ENCODE data around the gene TPRG1L.
A peak's percentile ranks its signal among the peaks of the same experiment; 100 is the strongest.

Gene TPRG1L

DNA sequence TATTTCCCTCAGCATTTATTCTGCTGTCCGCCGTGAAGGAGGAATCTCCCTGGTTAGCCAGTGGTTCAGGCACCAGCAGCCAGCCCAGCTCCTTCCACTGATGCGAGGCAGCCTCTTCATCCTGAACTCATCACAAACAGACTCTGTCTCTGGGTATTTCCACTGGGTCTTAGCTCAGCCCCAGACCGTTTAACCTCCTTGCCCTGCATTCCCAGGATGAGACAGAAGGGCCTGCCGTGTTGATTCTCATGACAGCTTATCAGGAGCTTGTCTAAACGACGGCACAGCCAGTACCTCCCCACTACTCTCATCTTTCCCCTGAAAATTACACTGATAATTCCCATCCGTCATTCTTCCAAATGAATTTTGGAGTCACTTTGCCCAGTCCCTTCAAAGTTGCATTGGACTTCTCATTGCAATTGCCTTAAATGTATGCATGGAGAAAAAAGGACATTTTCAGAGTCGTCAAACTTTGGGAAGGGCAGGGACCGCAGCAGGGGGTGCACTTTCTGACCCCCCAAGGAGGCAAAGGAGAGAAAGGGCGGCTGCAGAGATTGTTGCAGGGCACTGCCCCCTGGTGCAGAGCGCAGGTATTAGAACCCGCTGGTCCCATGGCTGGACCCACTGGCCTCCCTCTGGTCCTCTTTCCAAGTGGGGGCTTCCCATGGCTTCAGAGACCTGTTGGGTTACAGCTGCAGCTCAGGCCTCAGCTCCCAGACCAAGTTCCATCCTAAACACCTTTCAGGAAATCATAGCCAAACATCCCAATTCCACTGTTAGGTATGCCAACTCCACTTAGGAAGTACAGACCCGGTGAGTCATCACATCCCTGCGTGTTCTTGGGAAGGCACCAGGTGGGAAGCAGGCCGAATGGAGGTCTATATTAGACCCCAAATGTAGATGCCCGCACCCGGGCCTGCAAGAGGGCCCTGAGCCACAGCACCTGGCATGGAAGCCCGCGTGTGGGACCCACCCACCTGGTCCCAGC is 9.8 kb upstream of the TPRG1L start:
- peaks cover 0 to 3% (median 0%) of the 10 kb centered on the region in 5 experiments for H3K27me3 ChIP-seq (replicated peaks in 2 of 5; ENCODE audit: control insufficient read depth in 4 of 5, insufficient read depth in 5 of 5, low read length in 4 of 5)
- no peaks in the 10 kb centered on the region for H3K9me3 ChIP-seq (ENCODE audit: control extremely low read depth in 1 of 5, control insufficient read depth in 4 of 5, insufficient read depth in 2 of 5, low read depth in 1 of 5, low read length in 4 of 5)
- H3K36me3 ChIP-seq (ENCODE audit: control insufficient read depth in 4 of 4, insufficient read depth in 4 of 4, low read length in 3 of 4), result no peaks in the 10 kb centered on the region
- 62% methylated on average over 19 of the region's 20 CpGs for WGBS (ENCODE audit: insufficient coverage)
- CTCF ChIA-PET, result interaction anchor here (0.8 to 2.3 kb wide), 14 partner anchors 9 to 126 kb away, joined by 3 to 11 read pairs (median 4); no protein-coding TSS in a partner anchor
- H3K27ac ChIP-seq (ENCODE audit: insufficient read depth in 1 of 2, low read depth in 1 of 2, low read length in 2 of 2, poor library complexity in 1 of 2, severe bottlenecking in 2 of 2), result no peak overlapping the region
- H3K4me1 ChIP-seq (ENCODE audit: control extremely low read depth in 1 of 4, control insufficient read depth in 4 of 4, insufficient read depth in 4 of 4, low read length in 3 of 4), result peaks cover 0 to 38% (median 32%) of the 10 kb centered on the region in 4 experiments
- POLR2A ChIA-PET, result no interaction called here
- H3K4me3 ChIP-seq (ENCODE audit: control insufficient read depth in 1 of 7, extremely low read depth in 1 of 7, insufficient read depth in 4 of 7, low read depth in 2 of 7, low read length in 6 of 7), result no peak overlapping the region
- peak in 1 of 3 donors; percentile 45 for DNase-seq

DNA sequence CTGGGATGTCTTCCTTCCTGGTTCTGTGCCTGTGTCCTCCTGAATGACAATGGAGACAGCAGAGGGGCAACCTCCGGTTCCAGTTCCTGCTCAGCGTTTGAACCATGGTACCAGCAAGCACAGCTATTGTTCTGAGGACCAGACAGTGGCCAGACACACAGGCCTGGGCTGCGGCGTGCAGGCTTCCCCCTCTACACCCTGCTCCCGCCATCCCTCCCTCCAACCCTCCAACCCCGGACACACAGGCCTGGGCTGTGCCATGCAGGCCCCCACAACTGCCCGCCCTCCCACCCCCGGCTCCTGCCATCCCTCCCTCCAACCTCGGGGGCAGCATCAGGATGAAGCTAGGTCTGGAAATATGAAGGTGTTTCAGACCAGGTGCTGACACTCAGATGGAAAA is 8.0 kb upstream of the TPRG1L start:
- ChIA-PET POLR2A (no interaction called here), CTCF (interaction anchor here (1.0 to 2.0 kb wide), 3 partner anchors 58 to 126 kb away, joined by 5 read pairs; no protein-coding TSS in a partner anchor)
- Histone ChIP-seq H3K9me3 (ENCODE audit: control extremely low read depth in 1 of 5, control insufficient read depth in 4 of 5, insufficient read depth in 2 of 5, low read depth in 1 of 5, low read length in 4 of 5) (no peaks in the 10 kb centered on the region), H3K4me3 (ENCODE audit: control insufficient read depth in 1 of 7, extremely low read depth in 1 of 7, insufficient read depth in 4 of 7, low read depth in 2 of 7, low read length in 6 of 7) (no peak overlapping the region), H3K27ac (ENCODE audit: insufficient read depth in 1 of 2, low read depth in 1 of 2, low read length in 2 of 2, poor library complexity in 1 of 2, severe bottlenecking in 2 of 2) (no peak overlapping the region), H3K4me1 (ENCODE audit: control extremely low read depth in 1 of 4, control insufficient read depth in 4 of 4, insufficient read depth in 4 of 4, low read length in 3 of 4) (peaks cover 0 to 26% (median 20%) of the 10 kb centered on the region in 4 experiments), H3K36me3 (ENCODE audit: control insufficient read depth in 4 of 4, insufficient read depth in 4 of 4, low read length in 3 of 4) (no peaks in the 10 kb centered on the region), H3K27me3 (replicated peaks in 2 of 5; ENCODE audit: control insufficient read depth in 4 of 5, insufficient read depth in 5 of 5, low read length in 4 of 5) (peaks cover 0 to 2% (median 0%) of the 10 kb centered on the region in 5 experiments)
- no peak for DNase-seq
- WGBS (ENCODE audit: insufficient coverage), result 93% methylated on average over 3 of the region's 9 CpGs

DNA sequence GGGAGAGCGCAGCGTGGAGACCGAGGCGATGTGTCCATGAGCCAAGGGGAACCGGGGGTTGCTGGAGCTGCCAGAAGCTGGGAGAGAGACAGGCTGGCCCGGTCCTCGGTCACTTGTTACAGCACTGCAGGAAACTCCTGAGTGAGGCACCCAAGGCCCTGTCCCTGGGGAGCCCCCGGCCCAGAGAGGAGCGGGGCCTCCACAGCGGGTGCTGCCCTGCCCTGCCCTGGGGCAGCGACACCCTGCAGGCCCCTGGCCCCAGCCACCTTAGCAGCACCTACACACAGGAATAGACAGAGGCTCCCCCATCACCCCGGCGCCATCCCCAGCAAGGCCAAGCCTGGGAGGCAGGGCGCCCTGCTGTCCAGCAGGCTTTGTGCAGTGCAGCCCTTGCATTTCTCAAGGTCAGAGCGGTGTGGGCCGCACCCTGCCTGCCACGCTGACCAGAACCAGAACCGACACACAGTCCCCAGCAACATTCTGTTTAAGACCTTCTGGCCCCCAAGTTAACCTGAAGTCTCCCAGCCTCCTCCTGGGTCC is 6.9 kb upstream of the TPRG1L start:
- ChIA-PET POLR2A (no interaction called here), CTCF (interaction anchor here (1.0 to 1.4 kb wide), 2 partner anchors 7 to 62 kb away, joined by 5 to 6 read pairs; partner anchors contain the start of gene MEGF6)
- no peaks in the 10 kb centered on the region for H3K36me3 ChIP-seq (ENCODE audit: control insufficient read depth in 4 of 4, insufficient read depth in 4 of 4, low read length in 3 of 4)
- H3K27me3 ChIP-seq (replicated peaks in 2 of 5; ENCODE audit: control insufficient read depth in 4 of 5, insufficient read depth in 5 of 5, low read length in 4 of 5), result no peaks in the 10 kb centered on the region
- no peak for DNase-seq
- no peaks in the 10 kb centered on the region for H3K9me3 ChIP-seq (ENCODE audit: control extremely low read depth in 1 of 5, control insufficient read depth in 4 of 5, insufficient read depth in 2 of 5, low read depth in 1 of 5, low read length in 4 of 5)
- no peak overlapping the region for H3K27ac ChIP-seq (ENCODE audit: insufficient read depth in 1 of 2, low read depth in 1 of 2, low read length in 2 of 2, poor library complexity in 1 of 2, severe bottlenecking in 2 of 2)
- no peak overlapping the region for H3K4me3 ChIP-seq (ENCODE audit: control insufficient read depth in 1 of 7, extremely low read depth in 1 of 7, insufficient read depth in 4 of 7, low read depth in 2 of 7, low read length in 6 of 7)
- H3K4me1 ChIP-seq (ENCODE audit: control extremely low read depth in 1 of 4, control insufficient read depth in 4 of 4, insufficient read depth in 4 of 4, low read length in 3 of 4), result peaks cover 0 to 23% (median 16%) of the 10 kb centered on the region in 4 experiments
- WGBS (ENCODE audit: insufficient coverage), result 97% methylated on average over 15 of the region's 18 CpGs

DNA sequence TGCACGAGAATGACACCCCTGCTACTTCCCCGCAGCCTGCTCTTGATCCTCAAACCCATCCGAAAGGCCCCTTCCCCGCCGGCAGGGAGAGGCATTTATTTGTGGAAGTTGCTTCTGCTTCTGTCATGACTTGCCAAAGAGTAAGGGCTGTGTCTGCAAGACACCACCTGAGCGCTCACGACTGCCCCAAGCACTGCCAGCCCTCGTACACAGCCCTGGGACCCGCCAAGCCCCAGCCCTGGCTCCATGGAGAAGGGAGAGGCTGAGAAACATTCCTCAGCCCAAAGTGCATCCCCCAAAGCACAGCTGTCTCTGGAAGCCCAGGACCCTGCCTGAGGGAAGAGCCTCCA is 6.3 kb upstream of the TPRG1L start:
- H3K4me1 ChIP-seq (ENCODE audit: control extremely low read depth in 1 of 4, control insufficient read depth in 4 of 4, insufficient read depth in 4 of 4, low read length in 3 of 4), result peaks cover 0 to 26% (median 20%) of the 10 kb centered on the region in 4 experiments
- no peak overlapping the region for H3K4me3 ChIP-seq (ENCODE audit: control insufficient read depth in 1 of 7, extremely low read depth in 1 of 7, insufficient read depth in 4 of 7, low read depth in 2 of 7, low read length in 6 of 7)
- 23% methylated on average over 8 of the region's 9 CpGs for WGBS (ENCODE audit: insufficient coverage)
- DNase-seq, result peak in 2 of 3 donors; percentile 54 to 68
- no peaks in the 10 kb centered on the region for H3K9me3 ChIP-seq (ENCODE audit: control extremely low read depth in 1 of 5, control insufficient read depth in 4 of 5, insufficient read depth in 2 of 5, low read depth in 1 of 5, low read length in 4 of 5)
- POLR2A ChIA-PET, result interaction anchor here (0.7 kb wide), 1 partner anchor 275 kb away, joined by 3 read pairs; no protein-coding TSS in a partner anchor
- CTCF ChIA-PET, result interaction anchor here (0.9 to 6.4 kb wide), 8 partner anchors 8 to 165 kb away, joined by 3 to 63 read pairs (median 7); partner anchors contain the start of gene MEGF6
- no peaks in the 10 kb centered on the region for H3K27me3 ChIP-seq (replicated peaks in 2 of 5; ENCODE audit: control insufficient read depth in 4 of 5, insufficient read depth in 5 of 5, low read length in 4 of 5)
- H3K36me3 ChIP-seq (ENCODE audit: control insufficient read depth in 4 of 4, insufficient read depth in 4 of 4, low read length in 3 of 4), result no peaks in the 10 kb centered on the region
- no peak overlapping the region for H3K27ac ChIP-seq (ENCODE audit: insufficient read depth in 1 of 2, low read depth in 1 of 2, low read length in 2 of 2, poor library complexity in 1 of 2, severe bottlenecking in 2 of 2)

DNA sequence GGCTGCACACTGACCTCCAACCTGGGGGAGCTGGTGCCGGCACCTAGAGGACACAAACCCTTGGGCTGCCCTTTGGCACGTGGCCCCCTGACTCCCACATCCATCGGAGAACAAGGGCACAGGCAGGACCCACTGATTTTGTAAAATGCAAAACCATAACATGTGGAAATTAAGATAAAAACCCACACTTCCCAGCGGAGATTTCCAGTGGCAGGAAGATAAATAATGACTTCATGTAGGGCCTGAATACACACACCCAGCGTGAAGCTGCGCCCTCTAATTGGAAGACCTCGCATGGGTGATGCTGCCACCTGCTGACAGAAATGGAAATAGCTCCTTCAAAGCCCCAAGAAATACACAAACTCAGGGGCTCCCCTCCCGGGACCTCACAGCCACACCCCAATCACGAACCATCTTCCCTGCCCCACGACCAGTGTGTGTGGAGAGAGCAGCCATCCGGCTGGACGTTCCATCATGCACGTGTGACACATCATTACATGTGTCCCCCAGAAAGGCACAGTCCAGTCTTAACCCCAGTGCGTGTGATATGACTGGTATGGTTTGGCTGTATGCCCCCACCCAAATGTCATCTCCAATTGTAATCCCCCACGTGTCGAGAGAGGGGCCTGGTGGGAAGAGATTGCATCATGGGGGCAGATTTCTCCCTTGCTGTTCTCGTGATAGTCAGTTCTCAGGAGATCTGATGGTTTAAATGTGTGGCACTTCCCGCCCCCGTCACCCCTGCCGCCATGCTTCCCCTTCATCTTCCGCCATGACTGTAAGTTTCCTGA is 5.7 kb upstream of the TPRG1L start:
- POLR2A ChIA-PET, result interaction anchor here (0.6 to 1.3 kb wide), 3 partner anchors 32 to 276 kb away, joined by 3 to 5 read pairs (median 3); no protein-coding TSS in a partner anchor
- 0% methylated on average over 9 of the region's 21 CpGs for WGBS (ENCODE audit: insufficient coverage)
- H3K9me3 ChIP-seq (ENCODE audit: control extremely low read depth in 1 of 5, control insufficient read depth in 4 of 5, insufficient read depth in 2 of 5, low read depth in 1 of 5, low read length in 4 of 5), result no peaks in the 10 kb centered on the region
- no peaks in the 10 kb centered on the region for H3K36me3 ChIP-seq (ENCODE audit: control insufficient read depth in 4 of 4, insufficient read depth in 4 of 4, low read length in 3 of 4)
- CTCF ChIA-PET, result interaction anchor here (0.6 to 6.4 kb wide), 10 partner anchors 9 to 1797 kb away, joined by 3 to 63 read pairs (median 7); partner anchors contain the start of gene MEGF6
- no peaks in the 10 kb centered on the region for H3K27me3 ChIP-seq (replicated peaks in 2 of 5; ENCODE audit: control insufficient read depth in 4 of 5, insufficient read depth in 5 of 5, low read length in 4 of 5)
- DNase-seq, result peak; percentile 90 to 95 (median 94)
- H3K4me3 ChIP-seq (ENCODE audit: control insufficient read depth in 1 of 7, extremely low read depth in 1 of 7, insufficient read depth in 4 of 7, low read depth in 2 of 7, low read length in 6 of 7), result peak overlapping the region in 3 of 7 experiments; percentile 22 to 54 (median 35)
- peaks cover 0 to 32% (median 25%) of the 10 kb centered on the region in 4 experiments for H3K4me1 ChIP-seq (ENCODE audit: control extremely low read depth in 1 of 4, control insufficient read depth in 4 of 4, insufficient read depth in 4 of 4, low read length in 3 of 4)
- no peak overlapping the region for H3K27ac ChIP-seq (ENCODE audit: insufficient read depth in 1 of 2, low read depth in 1 of 2, low read length in 2 of 2, poor library complexity in 1 of 2, severe bottlenecking in 2 of 2)

DNA sequence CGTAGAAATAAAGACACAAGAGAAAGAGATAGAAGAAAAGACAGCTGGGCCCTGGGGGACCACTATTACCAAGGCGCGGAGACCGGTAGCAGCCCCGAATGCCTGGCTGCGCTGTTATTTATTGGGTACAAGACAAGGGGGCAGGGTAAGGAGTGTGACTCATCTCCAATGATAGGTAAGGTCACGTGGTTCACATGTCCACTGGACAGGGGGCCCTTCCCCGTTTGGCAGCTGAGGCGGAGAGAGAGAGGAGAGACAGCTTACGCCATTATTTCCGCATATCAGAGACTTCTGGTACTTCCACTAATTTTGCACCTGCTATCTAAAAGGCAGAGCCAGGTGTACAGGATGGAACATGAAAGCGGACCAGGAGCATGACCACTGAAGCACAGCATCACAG is 4.1 kb upstream of the TPRG1L start:
- H3K27me3 ChIP-seq (replicated peaks in 2 of 5; ENCODE audit: control insufficient read depth in 4 of 5, insufficient read depth in 5 of 5, low read length in 4 of 5), result no peaks in the 10 kb centered on the region
- peaks cover 0 to 38% (median 32%) of the 10 kb centered on the region in 4 experiments for H3K4me1 ChIP-seq (ENCODE audit: control extremely low read depth in 1 of 4, control insufficient read depth in 4 of 4, insufficient read depth in 4 of 4, low read length in 3 of 4)
- H3K27ac ChIP-seq (ENCODE audit: insufficient read depth in 1 of 2, low read depth in 1 of 2, low read length in 2 of 2, poor library complexity in 1 of 2, severe bottlenecking in 2 of 2), result no peak overlapping the region
- no peaks in the 10 kb centered on the region for H3K36me3 ChIP-seq (ENCODE audit: control insufficient read depth in 4 of 4, insufficient read depth in 4 of 4, low read length in 3 of 4)
- no peak for DNase-seq
- H3K9me3 ChIP-seq (ENCODE audit: control extremely low read depth in 1 of 5, control insufficient read depth in 4 of 5, insufficient read depth in 2 of 5, low read depth in 1 of 5, low read length in 4 of 5), result no peaks in the 10 kb centered on the region
- CTCF ChIA-PET, result interaction anchor here (1.0 to 6.4 kb wide), 12 partner anchors 9 to 168 kb away, joined by 3 to 63 read pairs (median 5); no protein-coding TSS in a partner anchor
- 95% methylated on average over 10 of the region's 12 CpGs for WGBS (ENCODE audit: insufficient coverage)
- POLR2A ChIA-PET, result no interaction called here
- no peak overlapping the region for H3K4me3 ChIP-seq (ENCODE audit: control insufficient read depth in 1 of 7, extremely low read depth in 1 of 7, insufficient read depth in 4 of 7, low read depth in 2 of 7, low read length in 6 of 7)
